ENCODE data around the gene PLXNA4.

The PLXNA4 gene

GRCh38 chr7:132083537-132084123 is 492.6 kb downstream of the PLXNA4 start:
- no peak for DNase-seq
- no peak for TF ChIP-seq GATA1 (IDR thresholded peaks at IDR 0.05; ENCODE audit: low read depth, low read length)
- no peak for TF ChIP-seq POLR2A (IDR thresholded peaks at IDR 0.05; ENCODE audit: low read length)

DNA sequence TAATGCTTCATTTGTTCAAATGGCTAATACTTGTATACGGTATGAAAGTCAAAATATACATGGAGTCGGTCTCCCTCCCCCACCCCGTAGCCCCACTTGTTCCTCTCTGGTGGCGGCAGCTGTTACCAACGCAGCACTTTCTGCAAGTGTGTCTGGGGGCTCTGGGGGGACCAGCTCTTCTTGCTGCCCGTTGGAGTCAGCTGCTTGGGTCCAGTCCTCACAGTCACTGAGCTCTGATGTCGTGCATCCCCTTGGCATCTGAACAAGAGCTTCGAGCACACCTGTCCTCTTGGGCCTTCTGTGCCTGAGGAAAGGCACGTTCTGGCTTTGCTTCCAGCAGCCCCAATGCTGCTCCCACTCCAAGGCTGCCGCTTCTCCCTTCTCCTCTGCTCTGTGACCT is 493.1 kb downstream of the PLXNA4 start:
- DNase-seq, result no peak
- TF ChIP-seq POLR2A (IDR thresholded peaks at IDR 0.05; ENCODE audit: low read length) (no peak), GATA1 (IDR thresholded peaks at IDR 0.05; ENCODE audit: low read depth, low read length) (no peak)

GRCh38 chr7:132082394-132082793 is 493.9 kb downstream of the PLXNA4 start:
- no peak for TF ChIP-seq GATA1 (IDR thresholded peaks at IDR 0.05; ENCODE audit: low read depth, low read length)
- no peak for TF ChIP-seq POLR2A (IDR thresholded peaks at IDR 0.05; ENCODE audit: low read length)
- no peak for DNase-seq

- no peak for TF ChIP-seq GATA1 (IDR thresholded peaks at IDR 0.05; ENCODE audit: low read depth, low read length)
- no peak for TF ChIP-seq POLR2A (IDR thresholded peaks at IDR 0.05; ENCODE audit: low read length)
- no peak for DNase-seq
Observed at GRCh38 chr7:132081686-132082085, 494.6 kb downstream of the PLXNA4 start.

DNA sequence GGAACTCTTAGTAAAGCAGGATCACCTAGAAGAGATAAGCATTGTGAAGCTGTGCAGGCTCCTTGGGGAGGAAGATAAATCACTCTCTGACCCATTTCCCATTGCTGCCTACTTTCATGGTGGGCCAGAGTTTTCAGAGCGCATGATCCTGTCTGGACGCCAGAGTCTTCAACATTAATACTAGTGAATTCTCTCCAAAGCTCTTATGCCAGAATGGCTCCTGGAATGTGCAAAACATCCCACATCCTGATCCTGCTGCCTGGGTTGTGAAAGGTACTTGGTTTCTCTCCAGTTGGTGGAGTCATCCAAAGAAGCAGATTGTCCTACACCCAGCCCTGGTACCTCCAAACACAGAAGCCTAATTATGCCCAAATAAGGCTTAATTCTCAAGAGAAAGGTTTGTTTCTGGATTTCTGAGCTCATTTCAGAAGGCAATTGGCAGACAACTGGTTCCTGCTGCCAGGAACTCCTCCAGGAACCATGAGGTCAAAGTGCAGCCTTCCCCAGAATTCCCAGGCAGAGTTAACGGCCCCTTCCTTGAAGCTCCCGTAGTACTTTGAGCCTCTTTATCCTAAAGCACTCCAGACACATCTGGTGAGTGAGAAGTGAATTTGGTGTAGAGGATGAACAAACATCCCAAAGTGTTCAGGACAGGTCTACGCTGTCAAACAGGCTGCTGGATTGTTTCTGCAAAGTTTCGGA is 495.2 kb downstream of the PLXNA4 start:
- TF ChIP-seq GATA1 (IDR thresholded peaks at IDR 0.05; ENCODE audit: low read depth, low read length) (no peak), POLR2A (IDR thresholded peaks at IDR 0.05; ENCODE audit: low read length) (no peak)
- no peak for DNase-seq

DNA sequence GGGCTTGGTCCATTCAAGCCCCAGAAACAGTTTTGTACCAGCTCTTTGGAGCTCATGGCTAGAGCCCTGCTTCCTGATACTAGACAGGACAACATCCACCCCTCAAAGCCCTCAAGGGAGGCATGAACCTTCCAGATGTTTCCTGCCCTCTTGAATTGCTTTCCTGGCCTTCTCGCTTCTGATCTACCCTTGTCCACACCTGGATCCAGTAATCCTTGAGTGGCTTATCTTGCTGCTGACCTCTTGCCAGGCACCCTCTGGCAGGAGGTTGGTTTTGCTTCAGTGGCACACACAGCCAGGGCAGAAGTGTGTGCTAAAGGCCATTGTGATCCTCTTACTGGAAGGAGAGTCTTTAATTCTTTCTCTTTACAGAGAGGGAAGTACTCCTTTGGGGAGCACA is 495.8 kb downstream of the PLXNA4 start:
- TF ChIP-seq POLR2A (IDR thresholded peaks at IDR 0.05; ENCODE audit: low read length) (no peak), GATA1 (IDR thresholded peaks at IDR 0.05; ENCODE audit: low read depth, low read length) (no peak)
- DNase-seq, result no peak

DNA sequence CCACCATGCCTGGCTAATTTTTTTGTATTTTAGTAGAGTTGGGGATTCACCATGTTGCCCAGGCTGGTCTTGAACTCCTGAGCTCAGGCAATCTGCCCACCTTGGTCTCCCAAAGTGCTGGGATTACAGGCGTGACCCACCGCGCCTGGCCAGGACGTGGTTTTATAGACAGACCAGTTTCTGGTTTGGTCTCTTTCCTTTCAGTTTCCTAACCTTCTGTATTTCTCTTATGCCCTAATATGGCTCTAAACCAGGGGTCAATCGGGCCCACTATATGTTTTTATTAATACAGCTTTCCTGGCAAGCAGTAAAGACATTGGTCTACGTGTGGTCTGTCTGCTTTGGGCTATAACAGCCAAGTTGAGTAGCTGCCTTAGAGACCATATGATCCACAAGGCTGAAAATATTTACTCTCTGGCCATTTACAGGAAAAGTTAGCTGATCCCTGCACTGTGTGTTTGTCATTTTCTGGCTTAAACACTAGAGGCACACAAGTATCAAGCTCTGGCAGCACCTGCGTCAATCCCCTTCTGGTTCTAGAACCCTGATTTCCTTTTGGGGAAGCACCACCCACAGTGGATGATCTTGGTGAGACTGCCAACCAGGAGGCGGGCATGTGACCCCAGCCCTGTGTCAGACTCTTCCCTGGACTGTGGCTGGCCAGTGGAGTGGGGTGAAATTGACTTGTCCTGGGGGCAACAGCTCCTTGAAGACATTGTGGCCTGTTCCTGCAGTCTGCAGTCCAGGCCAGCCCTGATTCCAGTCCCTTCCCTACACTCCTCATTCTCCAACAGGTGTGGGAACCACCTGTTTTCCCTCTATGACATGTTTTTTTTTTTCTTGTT is 497.2 kb downstream of the PLXNA4 start:
- TF ChIP-seq POLR2A (IDR thresholded peaks at IDR 0.05; ENCODE audit: low read length) (no peak), GATA1 (IDR thresholded peaks at IDR 0.05; ENCODE audit: low read depth, low read length) (no peak)
- DNase-seq, result no peak

DNA sequence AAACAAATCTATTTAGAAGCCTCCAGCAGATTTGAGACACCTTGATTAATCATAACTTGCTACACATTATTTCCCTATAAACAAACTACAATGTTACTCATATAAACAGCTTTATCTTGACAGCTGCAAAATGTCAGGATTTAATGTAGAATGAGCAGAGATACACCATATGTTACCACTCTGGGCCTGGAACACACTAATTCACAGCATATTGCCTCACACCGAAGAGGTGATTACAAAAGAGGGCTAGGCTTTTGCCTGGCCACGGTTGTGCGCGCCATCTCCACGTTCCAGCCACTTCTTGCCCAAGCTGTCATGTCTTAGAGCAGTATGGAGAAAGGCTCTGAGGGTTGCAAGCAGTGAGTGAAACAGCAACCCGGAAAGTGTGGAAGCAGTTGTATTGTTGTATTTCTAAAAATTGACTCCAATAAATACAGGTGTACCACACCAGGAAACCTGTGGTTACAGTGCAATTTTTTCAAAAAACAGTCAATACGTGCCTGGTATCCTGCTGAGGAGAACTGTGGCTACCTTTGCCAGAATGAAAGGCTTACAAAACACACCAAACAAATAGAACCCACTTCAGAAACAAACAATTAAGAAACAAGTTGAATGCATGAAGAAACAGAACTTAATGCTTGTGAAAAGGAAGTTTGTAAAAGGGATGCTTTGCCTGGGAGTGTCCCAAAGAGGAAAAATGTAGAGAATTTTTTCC is 498.1 kb downstream of the PLXNA4 start:
- TF ChIP-seq GATA1 (IDR thresholded peaks at IDR 0.05; ENCODE audit: low read depth, low read length) (no peak), POLR2A (IDR thresholded peaks at IDR 0.05; ENCODE audit: low read length) (no peak)
- no peak for DNase-seq

DNA sequence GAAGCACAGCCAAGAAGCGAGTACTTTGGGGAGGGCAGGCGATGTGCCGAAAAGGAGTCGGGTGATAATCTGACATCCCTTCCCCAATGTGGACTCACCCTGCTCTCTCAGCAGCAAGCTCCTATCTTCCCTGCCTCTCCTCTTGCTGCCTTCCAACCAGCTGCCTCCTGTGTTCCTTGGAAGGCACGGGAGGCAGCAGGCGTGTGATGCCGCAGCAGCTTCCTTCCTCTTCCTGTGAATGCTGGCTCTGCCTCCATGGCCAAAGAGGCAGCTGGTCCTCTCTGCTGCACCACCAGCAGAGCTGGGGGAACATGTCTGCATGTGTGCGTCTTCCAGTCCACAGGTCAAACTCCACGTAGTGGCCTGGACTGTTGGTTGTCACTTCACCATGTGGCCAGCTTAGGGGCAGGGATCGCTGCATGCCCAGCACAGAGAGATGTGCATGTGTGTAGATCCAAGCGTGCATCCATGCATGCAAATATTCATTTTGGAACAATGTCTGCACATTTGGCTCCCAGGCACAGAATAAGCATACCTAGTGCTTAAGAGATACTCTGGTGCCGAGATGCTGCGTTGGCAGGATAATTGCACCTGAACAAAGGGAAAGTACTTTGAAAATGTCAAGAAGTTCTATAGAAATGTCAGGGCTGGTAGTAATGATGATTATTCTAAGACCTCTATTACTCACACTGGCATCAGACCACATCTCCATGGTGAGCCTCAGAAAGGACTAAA is 499.8 kb downstream of the PLXNA4 start:
- TF ChIP-seq GATA1 (IDR thresholded peaks at IDR 0.05; ENCODE audit: low read depth, low read length) (no peak), POLR2A (IDR thresholded peaks at IDR 0.05; ENCODE audit: low read length) (no peak)
- no peak for DNase-seq

GRCh38 chr7:132075515-132075914 is 500.8 kb downstream of the PLXNA4 start:
- no peak for DNase-seq

DNA sequence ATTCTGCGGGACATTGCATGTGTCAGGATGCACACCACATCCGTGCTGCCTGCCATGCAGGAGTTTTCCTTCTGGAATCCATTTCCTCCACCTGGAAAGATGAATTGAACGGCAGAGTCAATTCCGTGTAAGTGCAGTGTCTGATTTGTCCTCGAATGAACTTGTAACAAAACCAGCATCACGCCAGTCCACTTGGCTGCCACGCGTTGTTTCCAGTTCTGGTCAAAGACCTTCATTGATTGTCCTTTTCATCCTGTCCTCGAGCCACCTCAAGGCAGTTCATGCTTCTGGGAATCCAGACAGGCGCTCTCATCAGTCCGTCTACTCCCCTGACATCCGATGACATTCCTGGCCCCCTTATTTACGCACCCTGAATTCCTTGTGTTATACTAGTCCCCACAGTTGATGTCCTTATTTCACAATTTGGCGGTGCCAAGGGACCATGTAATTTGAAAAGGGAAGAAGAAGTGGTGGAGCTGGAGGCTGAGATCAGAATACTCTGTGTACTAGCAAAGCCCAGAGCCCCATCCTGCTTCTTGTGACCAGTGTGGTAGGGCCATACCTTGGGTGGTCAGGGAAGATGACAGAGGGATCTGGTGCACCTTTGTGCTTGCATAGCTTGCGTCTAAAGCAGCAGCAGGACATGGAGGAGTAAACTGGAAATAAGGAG is 502.2 kb downstream of the PLXNA4 start:
- no peak for DNase-seq

More at GRCh38 chr7:132075515-132075914, 500.8 kb downstream of the PLXNA4 start:
- no peak for TF ChIP-seq GATA1 (IDR thresholded peaks at IDR 0.05; ENCODE audit: low read depth, low read length)
- no peak for TF ChIP-seq POLR2A (IDR thresholded peaks at IDR 0.05; ENCODE audit: low read length)

More for the DNA sequence above, 502.2 kb downstream of the PLXNA4 start:
- TF ChIP-seq POLR2A (IDR thresholded peaks at IDR 0.05; ENCODE audit: low read length), result no peak
- TF ChIP-seq GATA1 (IDR thresholded peaks at IDR 0.05; ENCODE audit: low read depth, low read length), result no peak

Data from erythroblast (primary cell).